OCI-LY7 (cell line): ENCODE measurements around the gene RPL10.

Source experiments
- CTCF ChIP-seq: fragments of 200-600 bp; sonication (generic); conservative IDR thresholded peaks from 2 replicates; pipeline ENCODE4 v1.5.1; 2014; ENCODE audit warnings: mild to moderate bottlenecking, antibody characterized with exemption, low read length, moderate library complexity, mixed read lengths
- EZH2phosphoT487 ChIP-seq: fragments of 200-600 bp; sonication (generic); IDR thresholded peaks from 2 replicates; pipeline ENCODE4 v1.6.1; 2018; ENCODE audit warnings: low read depth, borderline replicate concordance, mild to moderate bottlenecking, mixed run types, antibody characterized with exemption, low read length, moderate library complexity, mixed read lengths

DNA sequence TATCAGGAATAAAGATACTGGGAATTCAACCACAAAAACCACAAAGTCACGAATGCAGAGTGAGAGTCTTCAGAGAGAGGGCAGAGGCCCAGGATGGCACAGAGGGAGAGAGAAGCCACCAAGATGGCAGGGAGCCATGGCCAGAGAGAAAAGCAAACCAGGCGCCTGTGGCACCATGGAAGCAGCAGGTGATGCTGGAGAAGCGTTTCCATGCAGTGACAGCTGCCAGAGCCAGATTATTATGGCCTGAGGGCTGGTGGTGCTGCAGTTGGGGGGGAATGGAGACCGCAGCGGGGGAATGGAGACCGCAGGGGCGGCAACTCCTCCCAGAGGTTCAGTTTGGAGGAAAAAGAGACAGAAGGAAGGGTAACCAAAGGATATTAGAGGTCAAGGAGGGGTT is 19.0 kb downstream of the RPL10 start:
- no peak for TF ChIP-seq CTCF
- no peak for TF ChIP-seq EZH2phosphoT487
